GM12878 (cell line): Measurements from ENCODE around the gene SCARB2. TPM values are rescaled to one million over a fixed set of nuclear protein-coding genes. Genes with fewer than 3 reads are reported as not detected.

Experiments used
- BCL3 ChIP-seq: IDR thresholded peaks from 2 replicates; pipeline ENCODE4 v1.6.1; 2011; ENCODE audit warnings: borderline replicate concordance, low read depth, mild to moderate bottlenecking, moderate library complexity, low read length; ENCODE audit not compliant: insufficient read depth, poor library complexity, severe bottlenecking
- BCLAF1 ChIP-seq: fragments of 450-650 bp; IDR thresholded peaks from 2 replicates; pipeline ENCODE4 v1.6.1; 2017; ENCODE audit warnings: antibody characterized with exemption, mild to moderate bottlenecking, moderate library complexity
- DPF2 ChIP-seq: fragments of 450-650 bp; IDR thresholded peaks from 2 replicates; pipeline ENCODE4 v1.6.1; 2017; ENCODE audit warnings: mild to moderate bottlenecking
- EP300 ChIP-seq, 2 experiments: fragments of 150-350 bp in 1 of 2; IDR thresholded peaks; 2 replicates each; pipeline ENCODE4 v1.6.1; 2011 to 2012; ENCODE audit warnings: low read depth in 2 of 2, low read length in 2 of 2, borderline replicate concordance in 1 of 2, improper control_type of control experiment in 1 of 2, inconsistent platforms in 1 of 2; ENCODE audit not compliant: control insufficient read depth in 1 of 2
- LARP7 ChIP-seq: fragments of 450-650 bp; IDR thresholded peaks from 2 replicates; pipeline ENCODE4 v1.6.1; 2017; ENCODE audit warnings: mild to moderate bottlenecking
- MTA2 ChIP-seq: fragments of 450-650 bp; IDR thresholded peaks from 2 replicates; pipeline ENCODE4 v1.6.1; 2016; ENCODE audit warnings: low read depth, mild to moderate bottlenecking, moderate library complexity
- NR2C2 ChIP-seq: IDR thresholded peaks from 2 replicates; pipeline ENCODE4 v1.6.1; 2011; ENCODE audit warnings: borderline replicate concordance, low read depth; ENCODE audit not compliant: control insufficient read depth, insufficient read length
- NRF1 ChIP-seq: conservative IDR thresholded peaks from 2 replicates; pipeline ENCODE4 v1.6.1; 2011; ENCODE audit warnings: mild to moderate bottlenecking, low read depth, low read length, improper control_type of control experiment
- PKNOX1 ChIP-seq: fragments of 450-650 bp; IDR thresholded peaks from 2 replicates; pipeline ENCODE4 v1.6.1; 2016; ENCODE audit warnings: mild to moderate bottlenecking
- POU2F2 ChIP-seq: IDR thresholded peaks from 3 replicates; pipeline ENCODE4 v1.6.1; 2011; ENCODE audit warnings: low read depth, mild to moderate bottlenecking, low read length, borderline replicate concordance
- REST ChIP-seq: IDR thresholded peaks from 2 replicates; pipeline ENCODE4 v1.6.1; 2012; ENCODE audit warnings: mild to moderate bottlenecking, low read depth, low read length
- SIN3A ChIP-seq: IDR thresholded peaks from 2 replicates; pipeline ENCODE4 v1.6.1; 2012; ENCODE audit warnings: low read depth, low read length, improper control_type of control experiment
- TBL1XR1 ChIP-seq: IDR thresholded peaks from 2 replicates; pipeline ENCODE4 v1.6.1; 2012; ENCODE audit warnings: low read depth, low read length, improper control_type of control experiment
- ZBED1 ChIP-seq: IDR thresholded peaks from 2 replicates; pipeline ENCODE4 v1.6.1; 2016; ENCODE audit warnings: borderline replicate concordance
- ZNF217 ChIP-seq: fragments of 450-650 bp; IDR thresholded peaks from 2 replicates; pipeline ENCODE4 v1.6.1; 2017; ENCODE audit warnings: antibody characterized with exemption, mild to moderate bottlenecking
- ZNF592 ChIP-seq: fragments of 450-650 bp; IDR thresholded peaks from 2 replicates; pipeline ENCODE4 v1.6.1; 2017; ENCODE audit warnings: mild to moderate bottlenecking, moderate library complexity
- polyA plus RNA-seq, 11 experiments: library from polyadenylated mRNA; depleted of rRNA in 4 of 11; unstranded in 6 of 11; stranded (reverse) in 5 of 11; fragments of >200 nt; fragmentation: Nextera tagmentation in 4 of 11; fragmentation: Illumina TruSeq in 1 of 11; extraction: Ambion mirVana in 4 of 11; extraction: Trizol in 1 of 11; gene quantifications; 1 replicate in 1 of 11; 2 replicates in 10 of 11; pipeline versions ENCODE4 v1.2.1 to v1.2.3, GENCODE V29; 2011 to 2016; ENCODE audit warnings: inconsistent platforms in 2 of 11, missing spikeins in 2 of 11, low read depth in 1 of 11
- total RNA-seq, 4 experiments: library from RNA; depleted of rRNA in 3 of 4; stranded (reverse); fragments of >200 nt in 3 of 4; fragmentation: Illumina TruSeq in 1 of 4; extraction: Trizol in 1 of 4; gene quantifications; 2 replicates each; pipeline versions ENCODE4 v1.2.1 to v1.2.3, GENCODE V29; 2013 to 2021

Gene SCARB2
- total and polyA plus RNA-seq, 10 of the 15 experiments (the other 5 are each of a cell fraction or from before 2014, with no cell fraction given), result 2.1 to 11.7 (median 9.5) TPM

DNA sequence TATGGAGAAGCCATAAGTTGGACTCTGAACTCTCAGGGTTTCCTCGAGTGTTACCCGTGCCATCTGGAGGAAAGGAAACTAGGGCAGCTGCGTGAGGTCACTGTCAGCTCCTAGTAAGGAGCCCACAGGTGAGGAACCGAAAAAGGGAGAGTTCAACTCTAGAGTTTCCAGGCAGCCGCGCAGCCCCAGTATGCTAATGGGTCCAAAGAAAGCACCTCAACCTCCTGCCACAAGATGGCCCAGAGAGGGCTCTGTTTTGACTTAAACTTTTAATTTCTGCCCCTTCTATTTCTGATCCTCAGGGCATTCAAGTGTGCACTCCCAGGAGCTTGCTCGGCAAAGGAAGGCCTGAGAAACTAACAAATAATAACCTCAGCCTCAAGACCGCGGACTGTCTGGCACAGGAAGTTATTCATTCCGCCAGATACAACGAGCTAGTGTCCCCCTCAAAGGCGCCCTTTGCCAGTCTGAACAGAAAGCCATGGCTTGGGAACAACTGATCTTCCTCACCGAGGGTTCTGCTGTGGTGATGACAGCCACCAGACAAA lies 13.9 kb downstream of the SCARB2 start (continued):
- TF ChIP-seq REST, result no peak
- TF ChIP-seq SIN3A, result no peak
- TF ChIP-seq POU2F2, result peak; percentile 98
- TF ChIP-seq TBL1XR1, result peak; percentile 83
- no peak for TF ChIP-seq LARP7
- peak; percentile 98 for TF ChIP-seq DPF2
- peak; percentile 77 for TF ChIP-seq PKNOX1
- no peak for TF ChIP-seq NR2C2
- no peak for TF ChIP-seq BCLAF1
- TF ChIP-seq NRF1, result no peak
- peak; percentile 83 to 90 for TF ChIP-seq EP300 (IDR thresholded peaks at IDR 0.05; ENCODE audit: borderline replicate concordance in 1 of 2, control insufficient read depth in 1 of 2, low read depth in 2 of 2, low read length in 2 of 2)
- 0 out of 2 replicates have a peak, but pooled peaks have one; percentile 37 for TF ChIP-seq ZNF592
- TF ChIP-seq MTA2, result peak; percentile 81
- peak; percentile 54; the same call in 1 of the 2 replicates for TF ChIP-seq ZNF217
- TF ChIP-seq ZBED1, result peak; percentile 80; the same call in 1 of the 2 replicates
- TF ChIP-seq BCL3, result peak; percentile 81
